A549 treated with GW870086 at 1 μM for 4 hours (cell line): ENCODE data around the gene PCSK1N. TPM values are rescaled to one million over a fixed set of nuclear protein-coding genes. Genes with fewer than 3 reads are reported as not detected.

Source experiments
- total RNA-seq: library from RNA; stranded (reverse); fragments of 200-300 nt; extraction: Qiagen RNA extraction; gene quantifications from 5 replicates; pipeline ENCODE4 v1.2.3, GENCODE V29; 2022; ENCODE audit warnings: low read depth

Gene PCSK1N, protein sequence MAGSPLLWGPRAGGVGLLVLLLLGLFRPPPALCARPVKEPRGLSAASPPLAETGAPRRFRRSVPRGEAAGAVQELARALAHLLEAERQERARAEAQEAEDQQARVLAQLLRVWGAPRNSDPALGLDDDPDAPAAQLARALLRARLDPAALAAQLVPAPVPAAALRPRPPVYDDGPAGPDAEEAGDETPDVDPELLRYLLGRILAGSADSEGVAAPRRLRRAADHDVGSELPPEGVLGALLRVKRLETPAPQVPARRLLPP
- 25.1 to 49.0 TPM (median 43.6 TPM) in 5 replicates for total RNA-seq

DNA sequence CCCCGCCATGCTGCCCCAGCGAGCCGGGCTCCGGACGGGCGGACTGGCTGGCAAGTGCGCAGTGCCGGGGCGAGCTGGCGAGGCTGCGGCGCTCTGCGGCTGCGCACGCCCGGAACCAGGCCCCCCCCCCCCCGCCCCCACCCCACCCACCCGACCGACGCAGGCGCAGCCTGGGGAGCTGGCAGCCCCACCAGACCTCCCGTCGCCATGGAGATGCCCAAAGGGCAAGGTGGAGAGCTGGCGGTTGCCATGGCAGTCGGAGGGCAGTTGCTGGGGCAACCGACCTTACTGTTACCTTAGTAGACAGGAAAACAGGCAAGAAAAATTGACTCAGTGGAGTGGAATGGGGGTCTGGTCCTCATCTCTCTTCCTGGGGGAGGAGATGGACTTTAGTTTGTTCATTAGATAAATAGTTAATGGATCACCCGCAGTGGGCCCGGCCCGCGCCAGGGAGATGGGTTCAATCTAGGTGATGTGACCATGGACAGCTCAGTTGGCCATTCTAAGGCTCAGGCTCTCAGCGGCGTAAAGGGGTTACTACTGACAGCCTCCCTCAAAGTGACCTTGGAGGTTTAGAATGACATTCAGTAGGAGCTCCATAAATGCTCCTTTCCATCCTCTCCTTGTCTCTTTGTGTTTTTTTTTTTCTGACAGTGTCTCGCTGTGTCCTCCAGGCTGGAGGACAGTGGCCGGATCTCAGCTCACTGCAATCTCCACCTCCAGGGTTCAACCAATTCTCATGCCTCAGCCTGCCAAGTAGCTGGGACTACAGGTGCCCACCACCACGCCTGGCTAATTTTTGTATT, at the start of gene PCSK1N:
Gene PCSK1N (minus strand): TSS at position 87 of the 806 bp plus-strand sequence. CDS start 78 bp downstream, at position 9.

DNA sequence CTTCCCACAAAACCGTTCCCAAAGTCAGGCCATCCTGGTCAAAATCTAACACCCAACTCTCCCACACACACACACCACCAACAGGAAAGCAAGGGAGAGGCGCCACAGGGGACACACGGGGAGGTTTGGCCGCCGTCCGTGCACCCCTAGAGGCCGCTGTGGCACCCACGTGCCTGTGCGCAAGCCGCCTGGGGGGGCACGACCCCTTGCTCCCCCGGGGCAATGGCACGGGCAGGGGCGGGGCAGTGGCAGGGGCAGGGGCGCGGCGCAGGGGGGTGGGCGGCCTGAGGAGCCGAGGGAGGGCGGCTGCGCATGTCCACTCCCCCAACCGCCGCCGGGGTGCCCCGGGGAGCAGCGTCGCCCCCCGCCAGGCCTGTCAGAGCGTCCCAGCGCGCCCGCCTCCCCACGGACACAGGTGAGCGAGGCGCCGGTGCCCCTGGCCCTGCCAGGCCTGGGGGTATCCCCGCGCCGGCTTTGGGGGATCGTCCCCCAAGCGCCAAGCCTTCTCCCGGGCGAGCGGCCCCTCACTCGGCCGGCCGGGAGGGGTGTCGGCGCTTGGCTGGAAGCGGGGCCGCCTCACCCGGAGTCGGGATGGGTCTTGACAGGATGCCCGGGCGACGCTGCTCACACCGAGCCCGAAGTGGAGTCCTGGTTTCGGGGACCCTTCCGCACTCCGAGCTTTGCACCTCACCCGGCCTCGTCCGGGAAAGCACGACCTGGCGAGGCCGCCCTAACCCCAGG, 9.1 kb downstream of the PCSK1N start, which contains the start of gene ERAS:
Gene ERAS (plus strand): TSS at position 379 of the 741 bp plus-strand sequence. CDS start 2,611 bp downstream, outside the sequence.

DNA sequence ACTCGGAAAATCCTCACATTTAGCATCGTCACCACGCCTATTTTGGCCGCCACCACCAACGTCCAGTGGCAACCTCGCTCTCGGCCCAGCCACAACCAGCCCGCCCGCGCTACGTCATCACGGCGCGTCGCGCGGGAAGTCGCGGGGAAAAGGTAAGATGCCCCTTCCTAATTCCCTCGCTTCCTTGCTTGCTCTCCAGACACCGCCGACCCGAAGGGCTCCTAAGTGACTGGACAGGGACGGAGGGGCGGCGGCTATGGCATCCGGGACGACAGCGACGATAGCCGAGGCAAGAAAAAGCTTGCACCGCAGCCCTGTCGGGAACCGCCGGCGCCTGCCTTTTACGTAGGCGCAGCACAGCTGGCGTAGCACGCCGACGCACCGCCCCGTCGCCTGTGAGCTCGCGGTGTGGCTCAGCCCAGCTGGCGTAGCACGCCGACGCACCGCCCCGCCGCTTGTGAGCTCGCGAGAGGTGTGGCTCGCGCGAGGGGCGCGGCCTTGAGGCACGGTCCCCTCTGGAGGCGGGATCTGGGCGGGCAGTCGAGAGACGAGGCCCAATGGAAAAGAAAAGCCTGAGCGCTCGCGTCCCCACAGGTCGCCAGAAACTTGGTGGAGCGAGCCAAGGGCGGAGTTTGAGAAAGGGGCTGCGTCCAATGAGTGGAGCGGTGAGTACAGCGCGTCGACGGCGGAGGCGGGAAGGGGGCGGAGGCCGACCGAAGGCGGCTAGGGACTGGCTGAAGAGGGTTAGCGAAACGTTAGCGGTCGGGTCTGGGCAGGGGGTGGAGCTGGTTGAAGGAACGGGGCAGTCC, 33.9 kb downstream of the PCSK1N start, which contains the start of gene HDAC6:
Gene HDAC6 (plus strand): TSS at position 788 of the 809 bp plus-strand sequence. CDS start 626 bp downstream, outside the sequence.

DNA sequence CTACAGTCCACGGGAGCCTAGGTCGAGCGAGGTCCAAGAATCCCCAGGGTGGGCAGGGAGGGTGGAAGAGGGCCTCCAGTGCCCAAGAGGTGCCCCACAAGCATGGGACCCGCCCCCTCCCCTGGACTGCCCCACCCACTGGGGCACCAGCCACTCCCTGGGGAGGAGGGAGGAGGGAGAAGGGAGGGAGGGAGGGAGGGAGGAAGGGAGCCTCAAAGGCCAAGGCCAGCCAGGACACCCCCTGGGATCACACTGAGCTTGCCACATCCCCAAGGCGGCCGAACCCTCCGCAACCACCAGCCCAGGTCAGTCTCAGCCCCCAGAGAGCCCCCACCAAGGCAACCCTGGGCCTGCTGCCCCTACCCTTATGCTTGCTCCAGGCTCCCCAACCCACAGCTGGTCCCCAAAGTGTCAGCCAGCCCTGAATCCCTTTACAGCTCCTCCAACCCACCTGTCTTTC, 49.0 kb downstream of the PCSK1N start, which contains the start of gene GATA1:
Gene GATA1 (plus strand): TSS at position 250 of the 460 bp plus-strand sequence. CDS start 4,520 bp downstream, outside the sequence.

Other genes starting within 250 kb of the PCSK1N start
- 59.3 to 82.9 TPM (median 81.7 TPM) in 5 replicates for gene WDR13, start 238.1 kb downstream of the PCSK1N start, total RNA-seq
- gene WAS, start 151.8 kb downstream of the PCSK1N start, total RNA-seq: 0.15 to 0.34 TPM (median 0.19 TPM) in 5 replicates
- 18.8 to 23.2 TPM (median 21.9 TPM) in 5 replicates for gene SUV39H1, start 138.9 kb downstream of the PCSK1N start, total RNA-seq
- gene GLOD5, start 73.9 kb downstream of the PCSK1N start, total RNA-seq: not detected in 5 replicates
- not detected in 5 replicates for gene GATA1, start 49.0 kb downstream of the PCSK1N start, total RNA-seq
- 22.8 to 30.3 TPM (median 29.1 TPM) in 5 replicates for gene HDAC6, start 33.5 kb downstream of the PCSK1N start, total RNA-seq
- gene ERAS, start 9.1 kb downstream of the PCSK1N start, total RNA-seq: 0.20 TPM in 1 of 5 replicates, not detected in the others
- gene TIMM17B, start 62.2 kb upstream of the PCSK1N start, total RNA-seq: 90.7 to 108 TPM (median 98.6 TPM) in 5 replicates
- 88.0 to 104 TPM (median 92.5 TPM) in 5 replicates for gene PQBP1, start 62.3 kb upstream of the PCSK1N start, total RNA-seq
- gene SLC35A2, start 76.0 kb upstream of the PCSK1N start, total RNA-seq: 52.9 to 70.1 TPM (median 68.5 TPM) in 5 replicates
- gene PIM2, start 83.4 kb upstream of the PCSK1N start, total RNA-seq: 8.4 to 10.8 TPM (median 10.3 TPM) in 5 replicates
- gene OTUD5, start 122.0 kb upstream of the PCSK1N start, total RNA-seq: 55.5 to 63.8 TPM (median 61.3 TPM) in 5 replicates
- gene KCND1, start 136.2 kb upstream of the PCSK1N start, total RNA-seq: 0.72 to 1.2 TPM (median 1.1 TPM) in 5 replicates
- 15.9 to 20.9 TPM (median 20.1 TPM) in 5 replicates for gene GRIPAP1, start 166.7 kb upstream of the PCSK1N start, total RNA-seq
- 39.9 to 51.9 TPM (median 50.8 TPM) in 5 replicates for gene TFE3, start 207.7 kb upstream of the PCSK1N start, total RNA-seq
- 2.6 to 4.0 TPM (median 3.2 TPM) in 5 replicates for gene CCDC120, start 223.4 kb upstream of the PCSK1N start, total RNA-seq
- gene PRAF2, start 238.4 kb upstream of the PCSK1N start, total RNA-seq: 37.2 to 44.9 TPM (median 40.9 TPM) in 5 replicates
- gene WDR45, start 244.3 kb upstream of the PCSK1N start, total RNA-seq: 48.8 to 57.2 TPM (median 52.2 TPM) in 5 replicates